ENCODE data around the gene FKBP8. TPM values are rescaled to one million over a fixed set of nuclear protein-coding genes. Genes with fewer than 3 reads are reported as not detected.
"Not testable (repeated sequence)": the region's sequence is repeated elsewhere in the genome, so short reads cannot be mapped to it uniquely, and the experiment has no call there.

FKBP8 gene
- total and polyA plus RNA-seq, 4 donors = 225 to 362 (median 247) TPM

DNA sequence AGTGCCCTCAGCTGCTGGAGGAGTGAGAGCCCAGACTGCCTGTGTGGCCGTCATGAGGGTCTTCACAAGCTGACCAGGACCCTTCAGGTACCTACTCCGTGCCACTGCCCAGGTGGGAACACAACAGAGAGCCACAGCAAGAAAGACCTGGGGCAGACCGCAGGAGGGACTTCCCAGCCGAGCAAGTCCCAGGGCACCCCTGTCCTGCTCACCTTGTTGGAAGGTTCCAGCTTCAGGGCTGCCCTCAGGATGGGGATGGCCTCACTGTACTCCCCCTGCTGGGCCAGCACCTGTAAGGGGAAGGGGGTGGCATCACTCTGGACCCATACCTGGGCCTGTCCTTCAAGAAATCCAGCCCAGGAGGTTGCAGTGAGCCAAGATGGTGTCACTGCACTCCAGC is 10.3 kb downstream of the FKBP8 start:
- Histone ChIP-seq H3K4me1 (ENCODE audit: control insufficient read depth in 1 of 2, insufficient read depth in 2 of 2, low read length in 2 of 2) (no peaks in the 10 kb centered on the region), H3K4me3 (ENCODE audit: low read length in 2 of 2) (no peak overlapping the region), H3K9me3 (ENCODE audit: control insufficient read depth, low read length) (no peaks in the 10 kb centered on the region), H3K27me3 (ENCODE audit: control insufficient read depth in 1 of 2, insufficient read depth in 2 of 2, low read length in 1 of 2) (no peaks in the 10 kb centered on the region), H3K36me3 (ENCODE audit: control insufficient read depth in 1 of 2, insufficient read depth in 2 of 2, low read length in 1 of 2) (peaks cover 0 to 11% of the 10 kb centered on the region in 2 donors), H3K27ac (ENCODE audit: low read depth in 1 of 2, low read length in 2 of 2) (no peak overlapping the region)
- intact Hi-C loops (cut with DNase I) = no loop called here
- ATAC-seq (ENCODE audit: low FRiP score) = no peak
- 91 to 93% methylated on average over 4 of the region's 4 CpGs for WGBS, 2 donors
- DNase-seq = no peak

DNA sequence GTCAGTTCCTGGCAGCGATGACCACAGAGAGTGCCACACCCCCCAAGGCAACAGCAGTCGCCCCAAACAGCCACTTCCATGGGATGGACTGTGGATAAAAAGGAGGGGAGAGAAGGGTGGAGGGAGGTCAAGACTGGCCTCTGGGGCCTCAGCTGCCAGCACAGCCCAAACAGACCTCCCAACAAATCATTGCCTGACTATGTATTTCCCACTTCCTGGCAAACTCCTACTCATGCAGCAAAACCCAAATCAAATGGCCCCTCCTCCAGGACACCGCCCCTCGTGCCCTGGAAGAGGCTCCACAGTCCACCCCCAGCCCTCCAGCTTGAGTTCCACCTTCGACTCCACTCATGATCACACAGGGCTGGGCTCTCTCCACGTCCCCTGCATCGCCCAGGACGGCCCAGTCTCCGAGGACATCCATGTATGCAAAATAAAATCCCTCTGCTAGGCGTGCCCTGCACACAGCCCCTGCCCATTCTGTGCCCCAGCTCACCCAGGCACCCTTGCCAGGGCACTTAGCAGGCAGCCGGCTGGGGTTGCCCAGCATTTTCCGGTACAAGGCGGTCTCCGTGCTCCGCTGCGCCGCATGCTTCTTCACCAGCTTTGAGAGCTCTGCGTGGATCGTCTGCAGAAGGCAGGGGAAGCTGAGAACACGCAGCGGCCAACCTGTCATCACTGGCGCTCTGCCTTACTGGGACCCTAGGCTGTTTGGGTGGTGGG is 11.0 kb downstream of the FKBP8 start:
- Histone ChIP-seq H3K4me3 (ENCODE audit: low read length in 2 of 2) (no peak overlapping the region), H3K27ac (ENCODE audit: low read depth in 1 of 2, low read length in 2 of 2) (no peak overlapping the region), H3K27me3 (ENCODE audit: control insufficient read depth in 1 of 2, insufficient read depth in 2 of 2, low read length in 1 of 2) (no peaks in the 10 kb centered on the region), H3K4me1 (ENCODE audit: control insufficient read depth in 1 of 2, insufficient read depth in 2 of 2, low read length in 2 of 2) (no peaks in the 10 kb centered on the region), H3K36me3 (ENCODE audit: control insufficient read depth in 1 of 2, insufficient read depth in 2 of 2, low read length in 1 of 2) (peaks cover 0 to 9% of the 10 kb centered on the region in 2 donors), H3K9me3 (ENCODE audit: control insufficient read depth, low read length) (no peaks in the 10 kb centered on the region)
- intact Hi-C loops (cut with DNase I) = no loop called here
- WGBS, 2 donors = 94 to 96% methylated on average over 22 of the region's 22 CpGs
- DNase-seq = no peak
- ATAC-seq (ENCODE audit: low FRiP score) = no peak

DNA sequence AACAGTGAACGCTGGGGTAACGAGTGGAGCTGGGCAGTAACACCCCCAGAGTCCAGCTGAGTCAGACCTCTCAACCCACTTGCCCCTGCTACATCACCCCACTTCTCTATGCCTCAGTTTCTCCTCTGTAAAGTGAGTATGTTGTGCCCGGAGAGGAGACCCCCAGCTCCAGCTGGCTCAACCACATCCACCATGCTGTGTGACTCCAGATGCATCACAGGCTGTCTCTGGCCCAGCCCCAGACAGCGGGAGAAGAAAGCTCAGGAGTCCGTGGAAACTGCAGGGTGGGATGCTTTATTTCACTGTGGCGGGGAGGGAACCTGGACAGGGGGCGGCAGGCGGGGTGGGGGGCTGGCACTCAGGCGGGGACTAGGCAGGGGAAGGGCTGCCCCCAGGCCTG is 11.9 kb downstream of the FKBP8 start:
- intact Hi-C loops (cut with DNase I) = no loop called here
- H3K27ac ChIP-seq (ENCODE audit: low read depth in 1 of 2, low read length in 2 of 2) = no peak overlapping the region
- no peak for DNase-seq
- no peak for ATAC-seq (ENCODE audit: low FRiP score)
- WGBS, 2 donors = 92% methylated on average over 9 of the region's 9 CpGs
- H3K36me3 ChIP-seq (ENCODE audit: control insufficient read depth in 1 of 2, insufficient read depth in 2 of 2, low read length in 1 of 2) = peaks cover 0 to 7% of the 10 kb centered on the region in 2 donors
- H3K9me3 ChIP-seq (ENCODE audit: control insufficient read depth, low read length) = no peaks in the 10 kb centered on the region
- no peaks in the 10 kb centered on the region for H3K4me1 ChIP-seq (ENCODE audit: control insufficient read depth in 1 of 2, insufficient read depth in 2 of 2, low read length in 2 of 2)
- no peak overlapping the region for H3K4me3 ChIP-seq (ENCODE audit: low read length in 2 of 2)
- no peaks in the 10 kb centered on the region for H3K27me3 ChIP-seq (ENCODE audit: control insufficient read depth in 1 of 2, insufficient read depth in 2 of 2, low read length in 1 of 2)

DNA sequence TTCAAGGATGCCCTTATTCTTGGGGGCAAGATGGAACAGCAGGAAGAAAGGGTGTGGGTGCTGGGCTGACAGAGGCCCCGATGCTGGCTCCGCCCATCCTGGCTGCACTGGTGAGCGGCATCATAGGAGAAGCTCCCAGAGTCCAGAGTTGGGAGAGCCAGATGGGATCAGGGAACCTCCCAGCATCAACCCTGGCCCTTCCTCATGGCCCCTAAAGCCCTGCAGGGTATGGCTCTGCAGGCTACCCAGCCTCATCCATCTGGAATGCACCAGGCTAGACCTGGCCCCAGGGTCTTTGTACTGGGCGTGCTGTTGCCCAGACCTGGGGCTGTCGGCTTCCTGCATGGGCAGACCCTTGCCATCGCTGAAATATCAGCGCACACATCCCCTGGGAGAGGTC is 13.6 kb downstream of the FKBP8 start:
- ATAC-seq (ENCODE audit: low FRiP score) (peak; percentile 40), DNase-seq (no peak)
- Histone ChIP-seq H3K9me3 (ENCODE audit: control insufficient read depth, low read length) (no peaks in the 10 kb centered on the region), H3K4me3 (ENCODE audit: low read length in 2 of 2) (no peak overlapping the region), H3K4me1 (ENCODE audit: control insufficient read depth in 1 of 2, insufficient read depth in 2 of 2, low read length in 2 of 2) (no peaks in the 10 kb centered on the region), H3K27ac (ENCODE audit: low read depth in 1 of 2, low read length in 2 of 2) (no peak overlapping the region), H3K36me3 (ENCODE audit: control insufficient read depth in 1 of 2, insufficient read depth in 2 of 2, low read length in 1 of 2) (peaks cover 0 to 7% of the 10 kb centered on the region in 2 donors), H3K27me3 (ENCODE audit: control insufficient read depth in 1 of 2, insufficient read depth in 2 of 2, low read length in 1 of 2) (no peaks in the 10 kb centered on the region)
- WGBS, 2 donors = 76% methylated on average over 7 of the region's 7 CpGs
- intact Hi-C loops (cut with DNase I) = no loop called here

DNA sequence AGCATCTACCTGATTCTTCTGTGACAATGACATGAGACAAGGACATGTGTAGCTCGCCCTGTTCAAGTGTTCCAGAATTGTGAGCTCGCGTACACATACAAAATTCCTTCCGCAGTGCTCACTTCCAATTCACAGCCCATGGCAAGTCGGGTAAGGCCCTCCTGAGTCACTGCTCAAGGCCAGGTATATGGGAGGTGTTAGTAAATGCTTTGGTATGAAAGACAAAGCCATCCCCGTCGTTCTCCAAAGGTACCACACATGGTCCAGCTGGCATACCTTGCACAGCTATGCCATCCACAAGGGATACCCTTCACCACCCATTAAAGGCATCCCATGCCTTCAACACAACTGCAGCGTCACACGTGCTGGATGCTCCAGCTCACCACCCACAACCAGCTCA is 17.1 kb downstream of the FKBP8 start:
- WGBS, 2 donors = 89 to 93% methylated on average over 9 of the region's 9 CpGs
- DNase-seq (no peak), ATAC-seq (ENCODE audit: low FRiP score) (no peak)
- Histone ChIP-seq H3K9me3 (ENCODE audit: control insufficient read depth, low read length) (no peaks in the 10 kb centered on the region), H3K36me3 (ENCODE audit: control insufficient read depth in 1 of 2, insufficient read depth in 2 of 2, low read length in 1 of 2) (no peaks in the 10 kb centered on the region), H3K27me3 (ENCODE audit: control insufficient read depth in 1 of 2, insufficient read depth in 2 of 2, low read length in 1 of 2) (no peaks in the 10 kb centered on the region), H3K4me3 (ENCODE audit: low read length in 2 of 2) (no peak overlapping the region), H3K27ac (ENCODE audit: low read depth in 1 of 2, low read length in 2 of 2) (no peak overlapping the region), H3K4me1 (ENCODE audit: control insufficient read depth in 1 of 2, insufficient read depth in 2 of 2, low read length in 2 of 2) (no peaks in the 10 kb centered on the region)
- intact Hi-C loops (cut with DNase I) = no loop called here

DNA sequence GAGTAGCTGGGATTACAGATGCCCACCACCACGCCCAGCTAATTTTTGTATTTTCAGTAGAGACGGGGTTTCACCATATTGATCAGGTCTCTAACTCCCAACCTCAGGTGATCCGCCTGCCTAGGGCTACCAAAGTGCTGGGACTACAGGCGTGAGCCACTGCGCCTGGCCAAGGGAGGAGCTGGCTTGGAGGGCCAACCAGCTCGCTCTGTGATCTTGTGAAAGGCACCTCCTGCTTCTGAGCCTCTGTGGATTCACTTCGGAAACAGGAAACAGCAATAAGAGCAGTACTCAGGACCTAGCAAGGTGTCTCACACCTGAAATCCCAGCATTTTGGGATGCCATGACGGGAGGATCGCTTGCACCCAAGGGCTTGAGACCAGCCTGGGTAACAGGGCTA is 19.5 kb downstream of the FKBP8 start:
- intact Hi-C loops (cut with DNase I) = loop anchor here (5.0 kb wide), 2 partner anchors 33 to 62 kb away; partner anchors contain the start of gene KXD1 (in 2 of the 2)
- 91% methylated on average over 9 of the region's 9 CpGs for WGBS, 2 donors
- H3K4me1 ChIP-seq (ENCODE audit: control insufficient read depth in 1 of 2, insufficient read depth in 2 of 2, low read length in 2 of 2) = no peaks in the 10 kb centered on the region
- DNase-seq (no peak), ATAC-seq (ENCODE audit: low FRiP score) (no peak)
- no peaks in the 10 kb centered on the region for H3K9me3 ChIP-seq (ENCODE audit: control insufficient read depth, low read length)
- H3K27ac ChIP-seq (ENCODE audit: low read depth in 1 of 2, low read length in 2 of 2) = no peak overlapping the region
- no peaks in the 10 kb centered on the region for H3K36me3 ChIP-seq (ENCODE audit: control insufficient read depth in 1 of 2, insufficient read depth in 2 of 2, low read length in 1 of 2)
- no peaks in the 10 kb centered on the region for H3K27me3 ChIP-seq (ENCODE audit: control insufficient read depth in 1 of 2, insufficient read depth in 2 of 2, low read length in 1 of 2)
- H3K4me3 ChIP-seq (ENCODE audit: low read length in 2 of 2) = no peak overlapping the region

DNA sequence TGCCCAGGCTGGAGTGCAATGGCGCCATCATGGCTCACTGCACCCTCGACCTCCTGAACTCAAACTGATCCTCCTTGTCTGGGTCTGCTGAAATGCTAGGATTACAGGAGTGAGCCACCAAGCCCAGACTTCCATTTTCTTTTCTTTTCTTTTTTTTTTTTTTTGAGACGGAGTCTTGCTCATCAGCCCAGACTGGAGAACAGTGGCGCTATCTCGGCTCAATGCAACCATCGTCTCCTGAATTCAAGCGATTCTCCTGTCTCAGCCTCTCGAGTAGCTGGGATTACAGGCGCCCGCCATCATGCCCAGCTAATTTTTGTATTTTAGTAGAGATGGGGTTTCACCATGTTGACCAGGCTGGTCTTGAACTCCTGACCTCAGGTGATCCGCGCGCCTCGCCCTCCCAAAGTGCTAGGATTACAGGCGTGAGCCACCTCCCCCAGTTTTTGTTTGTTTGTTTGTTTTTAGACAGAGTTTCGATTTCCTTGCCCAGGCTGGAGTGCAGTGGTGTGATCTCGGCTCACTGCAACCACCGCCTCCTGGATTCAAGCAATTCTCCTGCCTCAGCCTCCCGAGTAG is 20.4 kb downstream of the FKBP8 start:
- 65 to 67% methylated on average over 19 of the region's 19 CpGs for WGBS, 2 donors
- H3K9me3 ChIP-seq (ENCODE audit: control insufficient read depth, low read length); DNase-seq: not testable (repeated sequence)

DNA sequence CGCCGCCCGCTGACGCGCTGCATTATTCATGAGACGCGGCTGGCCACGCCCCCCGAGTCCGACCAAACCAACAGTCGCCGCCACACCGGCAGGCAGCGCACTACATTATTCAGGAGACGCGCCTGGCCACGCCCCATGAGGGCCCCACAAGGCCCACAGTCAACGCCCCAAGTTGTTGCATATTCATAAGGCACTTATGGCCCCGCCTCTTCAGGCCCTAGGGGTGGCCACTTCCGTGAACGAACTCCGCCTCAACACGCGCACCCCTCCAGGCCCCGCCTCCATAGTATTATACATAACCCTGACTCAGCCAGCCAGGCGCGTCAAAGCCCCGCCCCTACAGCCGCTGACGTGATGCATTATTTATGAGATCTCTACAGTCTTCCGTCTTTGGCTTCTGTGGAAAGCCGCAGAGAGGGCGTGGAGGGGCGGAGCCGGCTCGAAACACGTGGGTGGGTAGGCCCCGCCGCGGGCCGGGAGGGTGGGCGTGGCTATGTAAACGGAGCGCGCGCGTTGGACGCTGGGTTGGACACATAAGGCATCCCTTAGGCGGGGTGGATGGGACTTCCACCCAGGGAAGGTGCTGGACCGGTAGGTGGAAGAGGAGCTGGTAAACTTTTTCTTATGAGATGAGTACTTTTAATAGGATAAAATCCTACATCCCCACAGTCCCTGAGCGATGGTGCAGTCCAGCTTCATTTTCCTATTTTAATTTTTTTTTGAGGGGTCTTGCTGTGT is 21.1 kb downstream of the FKBP8 start:
- H3K36me3 ChIP-seq (ENCODE audit: control insufficient read depth in 1 of 2, insufficient read depth in 2 of 2, low read length in 1 of 2) = no peaks in the 10 kb centered on the region
- WGBS, 2 donors = 0 to 1% methylated on average over 48 to 51 of the region's 51 CpGs
- no peaks in the 10 kb centered on the region for H3K27me3 ChIP-seq (ENCODE audit: control insufficient read depth in 1 of 2, insufficient read depth in 2 of 2, low read length in 1 of 2)
- no peaks in the 10 kb centered on the region for H3K9me3 ChIP-seq (ENCODE audit: control insufficient read depth, low read length)
- H3K4me1 ChIP-seq (ENCODE audit: control insufficient read depth in 1 of 2, insufficient read depth in 2 of 2, low read length in 2 of 2) = no peaks in the 10 kb centered on the region
- H3K4me3 ChIP-seq (ENCODE audit: low read length in 2 of 2) = no peak overlapping the region
- ATAC-seq (ENCODE audit: low FRiP score) = peak; percentile 96
- intact Hi-C loops (cut with DNase I) = loop anchor here (5.0 kb wide), 2 partner anchors 35 to 60 kb away; partner anchors contain the start of gene KXD1 (in 2 of the 2)
- peak; percentile 100 for DNase-seq
- H3K27ac ChIP-seq (ENCODE audit: low read depth in 1 of 2, low read length in 2 of 2) = no peak overlapping the region

More for the DNA sequence above, 20.4 kb downstream of the FKBP8 start:
- H3K27ac ChIP-seq (ENCODE audit: low read depth in 1 of 2, low read length in 2 of 2); ATAC-seq (ENCODE audit: low FRiP score); H3K4me3 ChIP-seq (ENCODE audit: low read length in 2 of 2); H3K4me1 ChIP-seq (ENCODE audit: control insufficient read depth in 1 of 2, insufficient read depth in 2 of 2, low read length in 2 of 2); H3K36me3 ChIP-seq (ENCODE audit: control insufficient read depth in 1 of 2, insufficient read depth in 2 of 2, low read length in 1 of 2); H3K27me3 ChIP-seq (ENCODE audit: control insufficient read depth in 1 of 2, insufficient read depth in 2 of 2, low read length in 1 of 2): not testable (repeated sequence)
- intact Hi-C loops (cut with DNase I) = loop anchor here (5.0 kb wide), 2 partner anchors 34 to 61 kb away; partner anchors contain the start of gene KXD1 (in 2 of the 2)

Measured in aorta (tissue), 5 donors.